HG03097 (cell line): Measurements from ENCODE around the gene CLDN10.
"Not testable (repeated sequence)": the region's sequence is repeated elsewhere in the genome, so short reads cannot be mapped to it uniquely, and the experiment has no call there.

Experiments
- ATAC-seq: cut with Tn5 transposase; IDR thresholded peaks from one replicate; pipeline ENCODE4 v1.9.1; 2021; ENCODE audit not compliant: unreplicated experiment, low FRiP score

The CLDN10 gene

GRCh38 chr13:95540888-95541287 is 11.6 kb upstream of the CLDN10 start:
- no peak for ATAC-seq

GRCh38 chr13:95541308-95541707 is 11.2 kb upstream of the CLDN10 start:
- ATAC-seq: no peak

GRCh38 chr13:95541911-95542474 is 10.5 kb upstream of the CLDN10 start:
- ATAC-seq: no peak

- no peak for ATAC-seq
These were observed 8.2 kb upstream of the CLDN10 start for GRCh38 chr13:95544293-95544692.

GRCh38 chr13:95546919-95547318 is 5.6 kb upstream of the CLDN10 start:
- no peak for ATAC-seq

GRCh38 chr13:95547531-95548167 is 4.9 kb upstream of the CLDN10 start:
- no peak for ATAC-seq

GRCh38 chr13:95552208-95552538 is 347 bp upstream of the CLDN10 start:
- no peak for ATAC-seq

- peak; percentile 50 for ATAC-seq
These were observed 1.3 kb downstream of the CLDN10 start for GRCh38 chr13:95553581-95554385.

GRCh38 chr13:95557013-95557412 is 4.5 kb downstream of the CLDN10 start:
- no peak for ATAC-seq

- ATAC-seq: no peak
These were observed 6.6 kb downstream of the CLDN10 start for GRCh38 chr13:95559100-95559499.

- no peak for ATAC-seq
These were observed 7.9 kb downstream of the CLDN10 start for GRCh38 chr13:95560387-95560786.

- ATAC-seq: no peak
These were observed 11.6 kb downstream of the CLDN10 start for GRCh38 chr13:95564091-95564490.

GRCh38 chr13:95564733-95565291 is 12.3 kb downstream of the CLDN10 start:
- ATAC-seq: no peak

- not testable (repeated sequence) for ATAC-seq
These were observed 13.2 kb downstream of the CLDN10 start for GRCh38 chr13:95565758-95566157.

- ATAC-seq: no peak
These were observed 15.6 kb downstream of the CLDN10 start for GRCh38 chr13:95568131-95568530.

- no peak for ATAC-seq
These were observed 17.5 kb downstream of the CLDN10 start for GRCh38 chr13:95570016-95570415.

GRCh38 chr13:95571941-95572340 is 19.4 kb downstream of the CLDN10 start:
- ATAC-seq: no peak

- no peak for ATAC-seq
These were observed 20.7 kb downstream of the CLDN10 start for GRCh38 chr13:95573221-95573620.

- ATAC-seq: peak; percentile 55
These were observed 26.8 kb downstream of the CLDN10 start for GRCh38 chr13:95579303-95579702.

- no peak for ATAC-seq
These were observed 33.3 kb downstream of the CLDN10 start for GRCh38 chr13:95585867-95586266.

GRCh38 chr13:95588134-95588533 is 35.6 kb downstream of the CLDN10 start:
- no peak for ATAC-seq

- no peak for ATAC-seq
These were observed 36.2 kb downstream of the CLDN10 start for GRCh38 chr13:95588721-95589120.
